H9 (cell line): Measurements from ENCODE around the gene SEL1L. TPM values are rescaled to one million over a fixed set of nuclear protein-coding genes. Genes with fewer than 3 reads are reported as not detected.
"Not testable (repeated sequence)": the region's sequence is repeated elsewhere in the genome, so short reads cannot be mapped to it uniquely, and the experiment has no call there.

Experiments used
- DNase-seq: peaks from one replicate; pipeline ENCODE4 v3.0.0-alpha.2; 2017
- H2AFZ ChIP-seq: one replicate; pipeline ENCODE4 v1.6.1; 2013; ENCODE audit warnings: mild to moderate bottlenecking, low read length, control low read depth, moderate library complexity
- H2AK5ac ChIP-seq: 2 replicates; pipeline ENCODE4 v1.6.1; 2013; ENCODE audit warnings: low read length, control low read depth, mixed read lengths; ENCODE audit not compliant: insufficient read length
- H2BK120ac ChIP-seq: one replicate; pipeline ENCODE4 v1.6.1; 2013; ENCODE audit warnings: low read depth, mild to moderate bottlenecking, low read length, control low read depth, inconsistent platforms; ENCODE audit not compliant: poor library complexity, severe bottlenecking
- H2BK12ac ChIP-seq: 2 replicates; pipeline ENCODE4 v1.6.1; 2013; ENCODE audit warnings: low read length, control low read depth, mixed read lengths, low read depth; ENCODE audit not compliant: insufficient read length
- H2BK15ac ChIP-seq: 2 replicates; pipeline ENCODE4 v1.6.1; 2013; ENCODE audit warnings: low read depth, low read length, control low read depth
- H2BK20ac ChIP-seq: one replicate; pipeline ENCODE4 v1.6.1; 2013; ENCODE audit warnings: low read depth, mild to moderate bottlenecking, low read length, control low read depth, inconsistent platforms; ENCODE audit not compliant: poor library complexity, severe bottlenecking
- H2BK5ac ChIP-seq: 2 replicates; pipeline ENCODE4 v1.6.1; 2013; ENCODE audit warnings: low read length, control low read depth, mixed read lengths; ENCODE audit not compliant: insufficient read length
- H3K14ac ChIP-seq: 2 replicates; pipeline ENCODE4 v1.6.1; 2013; ENCODE audit warnings: low read length, control low read depth; ENCODE audit not compliant: insufficient read depth
- H3K18ac ChIP-seq: 2 replicates; pipeline ENCODE4 v1.6.1; 2013; ENCODE audit warnings: low read depth, mild to moderate bottlenecking, mixed read lengths, low read length, control low read depth; ENCODE audit not compliant: insufficient read length
- H3K23ac ChIP-seq: 2 replicates; pipeline ENCODE4 v1.6.1; 2013; ENCODE audit warnings: low read length, control low read depth, mixed read lengths, low read depth; ENCODE audit not compliant: insufficient read length
- H3K23me2 ChIP-seq: 2 replicates; pipeline ENCODE4 v1.6.1; 2013; ENCODE audit warnings: low read depth, mild to moderate bottlenecking, mixed read lengths, low read length, control low read depth; ENCODE audit not compliant: insufficient read length, poor library complexity, severe bottlenecking
- H3K27ac ChIP-seq: 2 replicates; pipeline ENCODE4 v1.5.1; 2013; ENCODE audit warnings: low read length, control low read depth, mixed read lengths, low read depth; ENCODE audit not compliant: insufficient read length
- H3K27me3 ChIP-seq: 2 replicates; pipeline ENCODE4 v1.6.1; 2013; ENCODE audit warnings: low read length, control low read depth, inconsistent platforms; ENCODE audit not compliant: insufficient read depth
- H3K4ac ChIP-seq: 2 replicates; pipeline ENCODE4 v1.6.1; 2013; ENCODE audit warnings: low read depth, mild to moderate bottlenecking, control low read depth, inconsistent platforms, low read length, moderate library complexity
- H3K4me1 ChIP-seq: 2 replicates; pipeline ENCODE4 v1.6.1; 2013; ENCODE audit warnings: low read length, control low read depth, inconsistent platforms; ENCODE audit not compliant: insufficient read depth
- H3K4me2 ChIP-seq: 2 replicates; pipeline ENCODE4 v1.6.1; 2013; ENCODE audit warnings: low read length, control low read depth, mixed read lengths; ENCODE audit not compliant: insufficient read length, insufficient read depth
- H3K56ac ChIP-seq: 2 replicates; pipeline ENCODE4 v1.6.1; 2013; ENCODE audit warnings: low read depth, mild to moderate bottlenecking, mixed read lengths, low read length, control low read depth; ENCODE audit not compliant: insufficient read length
- H3K79me1 ChIP-seq: 2 replicates; pipeline ENCODE4 v1.6.1; 2013; ENCODE audit warnings: low read depth, mild to moderate bottlenecking, moderate library complexity, low read length, control low read depth, inconsistent platforms; ENCODE audit not compliant: insufficient read depth, poor library complexity, severe bottlenecking
- H3K79me2 ChIP-seq: 2 replicates; pipeline ENCODE4 v1.6.1; 2013; ENCODE audit warnings: low read length, control low read depth, inconsistent platforms; ENCODE audit not compliant: insufficient read depth
- H3K9ac ChIP-seq: 2 replicates; pipeline ENCODE4 v1.6.1; 2013; ENCODE audit warnings: low read length, control low read depth, mixed read lengths; ENCODE audit not compliant: insufficient read length; ENCODE audit errors: extremely low read depth
- H3K9me3 ChIP-seq: one replicate; pipeline ENCODE4 v1.6.1; 2013; ENCODE audit warnings: low read depth, low read length, inconsistent platforms; ENCODE audit not compliant: control insufficient read depth
- H3T11ph ChIP-seq: one replicate; pipeline ENCODE4 v1.6.1; 2013; ENCODE audit warnings: mild to moderate bottlenecking, low read length, control low read depth, inconsistent platforms
- H4K20me1 ChIP-seq: one replicate; pipeline ENCODE4 v1.6.1; 2013; ENCODE audit not compliant: control insufficient read depth, insufficient read length, insufficient read depth
- H4K5ac ChIP-seq: 2 replicates; pipeline ENCODE4 v1.6.1; 2013; ENCODE audit warnings: low read depth, mild to moderate bottlenecking, mixed read lengths, low read length, control low read depth; ENCODE audit not compliant: insufficient read length
- H4K8ac ChIP-seq: replicated peaks from 2 replicates; pipeline ENCODE4 v1.6.1; 2013; ENCODE audit warnings: low read length, control low read depth, mixed read lengths, low read depth; ENCODE audit not compliant: insufficient read length
- H4K91ac ChIP-seq: 2 replicates; pipeline ENCODE4 v1.6.1; 2013; ENCODE audit warnings: low read depth, mild to moderate bottlenecking, moderate library complexity, mixed read lengths, low read length, control low read depth; ENCODE audit not compliant: insufficient read length
- H3K27ac Mint-ChIP-seq, 3 experiments: 2 replicates in 2 of 3; 3 replicates in 1 of 3; pipeline ENCODE4 v1.8.0; 2020 to 2021; ENCODE audit warnings: mixed read lengths in 3 of 3, mild to moderate bottlenecking in 1 of 3, moderate library complexity in 1 of 3
- H3K27me3 Mint-ChIP-seq: 2 replicates; pipeline ENCODE4 v1.8.0; 2021; ENCODE audit warnings: low read depth, mild to moderate bottlenecking, moderate library complexity, mixed read lengths
- H3K36me3 Mint-ChIP-seq, 3 experiments: 2 replicates in 2 of 3; 3 replicates in 1 of 3; pipeline ENCODE4 v1.8.0; 2020 to 2021; ENCODE audit warnings: low read depth in 3 of 3, mixed read lengths in 3 of 3; ENCODE audit not compliant: insufficient read depth in 1 of 3
- H3K4me1 Mint-ChIP-seq, 2 experiments: 2 replicates each; pipeline ENCODE4 v1.8.0; 2020; ENCODE audit warnings: mixed read lengths in 2 of 2
- H3K4me3 Mint-ChIP-seq, 2 experiments: 2 replicates in 1 of 2; 3 replicates in 1 of 2; pipeline ENCODE4 v1.8.0; 2020 to 2021; ENCODE audit warnings: mild to moderate bottlenecking in 2 of 2, mixed read lengths in 2 of 2, moderate library complexity in 1 of 2
- H3K9me3 Mint-ChIP-seq, 2 experiments: 2 replicates in 1 of 2; 3 replicates in 1 of 2; pipeline ENCODE4 v1.8.0; 2020; ENCODE audit warnings: mild to moderate bottlenecking in 2 of 2, mixed read lengths in 2 of 2, moderate library complexity in 1 of 2
- WGBS: extraction: QIAGEN DNeasy Blood & Tissue Kit; methylation state at CpG from one replicate; pipeline ENCODE4 v1.1.7; 2013; ENCODE audit warnings: missing lambda C conversion rate, low lambda C conversion rate, mixed read lengths; ENCODE audit not compliant: insufficient read length; ENCODE audit errors: extremely low coverage; 5-methylcytosine and 5-hydroxymethylcytosine counted together
- total RNA-seq: library from RNA; stranded (reverse); gene quantifications from 2 replicates; pipeline ENCODE4 v1.2.1, GENCODE V29; 2021
- TF ChIP-seq, protein P1 (sequence below): fragments of 200-600 bp; sonication (generic); conservative IDR thresholded peaks from 3 replicates; pipeline ENCODE4 v1.8.0; 2021; ENCODE audit warnings: antibody characterized with exemption, mild to moderate bottlenecking

The SEL1L gene
- total RNA-seq, 1 experiment from 2014 or later = 27.5 TPM

- Mint-ChIP-seq H3K9me3 (no peaks in the 10 kb centered on the region; a peak in 1 of 5 replicates), H3K4me1 (peaks cover 13 to 23% of the 10 kb centered on the region in 2 experiments), H3K36me3 (peaks cover 10 to 23% (median 13%) of the 10 kb centered on the region in 3 experiments; a peak in 6 of 7 replicates), H3K4me3 (no peak overlapping the region), H3K27ac (peak overlapping the region; percentile 27 to 96 (median 89); a peak in 6 of 7 replicates), H3K27me3 (no peaks in the 10 kb centered on the region)
- H3K4me1 ChIP-seq = peaks cover 3% of the 10 kb centered on the region; the same call in 1 of the 2 replicates
- H4K5ac ChIP-seq = no peak overlapping the region
- H3K14ac ChIP-seq = no peak overlapping the region
- H2BK12ac ChIP-seq = no peak overlapping the region
- H3K56ac ChIP-seq = no peak overlapping the region
- no peak overlapping the region for H2AK5ac ChIP-seq
- TF ChIP-seq, protein P1, sequence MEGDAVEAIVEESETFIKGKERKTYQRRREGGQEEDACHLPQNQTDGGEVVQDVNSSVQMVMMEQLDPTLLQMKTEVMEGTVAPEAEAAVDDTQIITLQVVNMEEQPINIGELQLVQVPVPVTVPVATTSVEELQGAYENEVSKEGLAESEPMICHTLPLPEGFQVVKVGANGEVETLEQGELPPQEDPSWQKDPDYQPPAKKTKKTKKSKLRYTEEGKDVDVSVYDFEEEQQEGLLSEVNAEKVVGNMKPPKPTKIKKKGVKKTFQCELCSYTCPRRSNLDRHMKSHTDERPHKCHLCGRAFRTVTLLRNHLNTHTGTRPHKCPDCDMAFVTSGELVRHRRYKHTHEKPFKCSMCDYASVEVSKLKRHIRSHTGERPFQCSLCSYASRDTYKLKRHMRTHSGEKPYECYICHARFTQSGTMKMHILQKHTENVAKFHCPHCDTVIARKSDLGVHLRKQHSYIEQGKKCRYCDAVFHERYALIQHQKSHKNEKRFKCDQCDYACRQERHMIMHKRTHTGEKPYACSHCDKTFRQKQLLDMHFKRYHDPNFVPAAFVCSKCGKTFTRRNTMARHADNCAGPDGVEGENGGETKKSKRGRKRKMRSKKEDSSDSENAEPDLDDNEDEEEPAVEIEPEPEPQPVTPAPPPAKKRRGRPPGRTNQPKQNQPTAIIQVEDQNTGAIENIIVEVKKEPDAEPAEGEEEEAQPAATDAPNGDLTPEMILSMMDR = no peak
- no peaks in the 10 kb centered on the region for H3K79me2 ChIP-seq
- no peak overlapping the region for H3K4me2 ChIP-seq
- no peaks in the 10 kb centered on the region for H3K23me2 ChIP-seq
- H3K9ac ChIP-seq = peak overlapping the region; percentile 10
- H3K9me3 ChIP-seq = no peaks in the 10 kb centered on the region
- H2BK120ac ChIP-seq = no peak overlapping the region
- H3K79me1 ChIP-seq = no peaks in the 10 kb centered on the region
- H2BK15ac ChIP-seq = no peak overlapping the region
- H3K27ac ChIP-seq = no peak overlapping the region
- H3K18ac ChIP-seq = no peak overlapping the region
- no peak overlapping the region for H2AFZ ChIP-seq
- H3K27me3 ChIP-seq = no peaks in the 10 kb centered on the region
- H3K4ac ChIP-seq = no peak overlapping the region
- no peaks in the 10 kb centered on the region for H4K20me1 ChIP-seq
- H3K23ac ChIP-seq = no peak overlapping the region
- no peak overlapping the region for H4K91ac ChIP-seq
- H2BK20ac ChIP-seq = no peak overlapping the region
- H2BK5ac ChIP-seq = no peak overlapping the region
- WGBS = no CpG with 5 or more reads among the region's 2 CpGs
- no peak overlapping the region for H4K8ac ChIP-seq
- no peak for DNase-seq
- no peak overlapping the region for H3T11ph ChIP-seq
These were observed 16.5 kb downstream of the SEL1L start for GRCh38 chr14:81516986-81517797.

DNA sequence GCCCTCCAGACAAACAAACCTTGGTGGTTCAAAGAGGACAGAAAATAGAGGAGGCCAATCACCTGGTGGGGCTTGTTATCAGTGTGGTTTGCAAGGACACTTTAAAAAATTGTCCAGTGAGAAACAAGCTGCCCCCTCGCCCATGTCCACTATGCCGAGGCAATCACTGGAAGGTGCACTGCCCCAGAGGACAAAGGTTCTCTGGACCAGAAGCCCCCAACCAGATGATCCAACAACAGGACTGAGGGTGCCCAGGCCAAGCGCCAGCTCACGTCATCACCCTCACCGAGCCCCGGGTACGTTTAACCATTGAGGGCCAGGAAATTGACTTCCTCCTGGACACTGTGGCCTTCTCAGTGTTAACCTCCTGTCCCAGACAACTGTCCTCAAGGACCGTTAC is 17.7 kb downstream of the SEL1L start:
- peaks cover 21 to 30% of the 10 kb centered on the region in 2 experiments for H3K4me1 Mint-ChIP-seq
- H3K4me3 Mint-ChIP-seq = not testable (repeated sequence)

More for the DNA sequence above, 17.7 kb downstream of the SEL1L start:
- not testable (repeated sequence) for H3K4me2 ChIP-seq, H3K4ac ChIP-seq, H3K27me3 Mint-ChIP-seq, DNase-seq, H3K27me3 ChIP-seq, H2BK5ac ChIP-seq, H4K5ac ChIP-seq, H3K9ac ChIP-seq, H3K79me1 ChIP-seq, H4K91ac ChIP-seq, H3K18ac ChIP-seq, H3K27ac ChIP-seq, H4K20me1 ChIP-seq, H3K27ac Mint-ChIP-seq, H3K14ac ChIP-seq, H3K9me3 Mint-ChIP-seq, H2BK15ac ChIP-seq, H3T11ph ChIP-seq, H2AFZ ChIP-seq, H2BK120ac ChIP-seq, H3K9me3 ChIP-seq, H3K23ac ChIP-seq, H2AK5ac ChIP-seq, H3K56ac ChIP-seq, H3K23me2 ChIP-seq, H4K8ac ChIP-seq, H3K79me2 ChIP-seq, H3K4me1 ChIP-seq, H2BK20ac ChIP-seq, H2BK12ac ChIP-seq
- no CpG with 5 or more reads among the region's 8 CpGs for WGBS
- H3K36me3 Mint-ChIP-seq = peaks cover 10 to 23% (median 13%) of the 10 kb centered on the region in 3 experiments; a peak in 6 of 7 replicates
